HEK293 (cell line): ENCODE results near the gene CYTH3.
"Not testable (repeated sequence)": the region's sequence is repeated elsewhere in the genome, so short reads cannot be mapped to it uniquely, and the experiment has no call there.

ENCODE experiments used
- CTCF ChIA-PET: fragments of 350-600 bp; formaldehyde crosslinking; extraction: SDS; loops from one replicate; lab custom pipeline; 2021; ENCODE audit warnings: antibody characterized with exemption; lab: Yijun Ruan, JAX
- POLR2A ChIA-PET: fragments of 300-600 bp; formaldehyde crosslinking; extraction: SDS; loops from one replicate; lab custom pipeline; 2020; ENCODE audit warnings: antibody characterized with exemption, inconsistent platforms; lab: Yijun Ruan, JAX
- H3K27ac ChIP-seq: fragments of 200-500 bp; sonication (Bioruptor generic); 2 replicates; pipeline ENCODE4 v1.5.1; 2014; ENCODE audit warnings: low read depth, low read length, control low read depth, inconsistent platforms; ENCODE audit errors: extremely low read depth
- H3K36me3 ChIP-seq, 2 experiments: fragments of 200-500 bp in 1 of 2; sonication (Bioruptor generic) in 1 of 2; 1 replicate in 1 of 2; 2 replicates in 1 of 2; pipeline ENCODE4 v1.5.1; 2014 to 2017; ENCODE audit warnings: inconsistent platforms in 2 of 2, low read length in 2 of 2; ENCODE audit not compliant: control insufficient read depth in 2 of 2, insufficient read depth in 1 of 2
- H3K4me1 ChIP-seq: fragments of 200-500 bp; sonication (Bioruptor generic); 2 replicates; pipeline ENCODE4 v1.5.1; 2014; ENCODE audit warnings: mild to moderate bottlenecking, low read length, inconsistent platforms; ENCODE audit not compliant: control insufficient read depth, insufficient read depth
- H3K4me3 ChIP-seq: 2 replicates; pipeline ENCODE4 v1.5.1; 2011; ENCODE audit warnings: low read depth, mild to moderate bottlenecking, control low read depth, low read length, moderate library complexity
- H3K9me3 ChIP-seq: fragments of 200-500 bp; sonication (Bioruptor generic); 2 replicates; pipeline ENCODE4 v1.5.1; 2014; ENCODE audit warnings: low read depth, low read length, inconsistent platforms; ENCODE audit not compliant: control insufficient read depth, insufficient read depth
- HOXC10 ChIP-seq: sonication (generic); formaldehyde crosslinking; IDR thresholded peaks from 2 replicates; pipeline ENCODE4 v1.8.1; 2023; ENCODE audit warnings: mild to moderate bottlenecking, missing genetic modification reagents
- PRDM2 ChIP-seq: fragments of 450-650 bp; formaldehyde crosslinking; IDR thresholded peaks from 2 replicates; pipeline ENCODE4 v1.5.1; 2016; ENCODE audit warnings: missing biosample characterization, missing genetic modification characterization, borderline replicate concordance
- TCF7L2 ChIP-seq: IDR thresholded peaks from 2 replicates; pipeline ENCODE4 v1.6.1; 2011; ENCODE audit warnings: low read depth, mild to moderate bottlenecking, inconsistent platforms, low read length, moderate library complexity, borderline replicate concordance
- ZBTB10 ChIP-seq: fragments of 450-650 bp; formaldehyde crosslinking; IDR thresholded peaks from 2 replicates; pipeline ENCODE4 v1.5.1; 2016; ENCODE audit warnings: missing biosample characterization, missing genetic modification characterization
- ZIC2 ChIP-seq: fragments of 450-650 bp; formaldehyde crosslinking; IDR thresholded peaks from 2 replicates; pipeline ENCODE4 v1.5.1; 2016; ENCODE audit warnings: missing biosample characterization, missing genetic modification characterization
- ZNF211 ChIP-seq: fragments of 450-650 bp; formaldehyde crosslinking; IDR thresholded peaks from 2 replicates; pipeline ENCODE4 v1.5.1; 2016; ENCODE audit warnings: low read depth, missing biosample characterization, missing genetic modification characterization
- ZNF280C ChIP-seq: fragments of 450-650 bp; formaldehyde crosslinking; IDR thresholded peaks from 2 replicates; pipeline ENCODE4 v1.5.1; 2016; ENCODE audit warnings: missing biosample characterization, missing genetic modification characterization
- ZNF292 ChIP-seq: fragments of 450-650 bp; formaldehyde crosslinking; IDR thresholded peaks from 2 replicates; pipeline ENCODE4 v1.5.1; 2016; ENCODE audit warnings: low read depth, missing biosample characterization, missing genetic modification characterization, borderline replicate concordance
- ZNF302 ChIP-seq: fragments of 450-650 bp; formaldehyde crosslinking; IDR thresholded peaks from 2 replicates; pipeline ENCODE4 v1.5.1; 2016; ENCODE audit warnings: missing biosample characterization, missing genetic modification characterization, low read depth
- ZNF311 ChIP-seq: fragments of 450-650 bp; formaldehyde crosslinking; IDR thresholded peaks from 2 replicates; pipeline ENCODE4 v1.5.1; 2017; ENCODE audit warnings: missing biosample characterization, missing genetic modification characterization, borderline replicate concordance
- ZNF335 ChIP-seq: fragments of 450-650 bp; formaldehyde crosslinking; conservative IDR thresholded peaks from 2 replicates; pipeline ENCODE4 v1.5.1; 2016; ENCODE audit warnings: missing biosample characterization, missing genetic modification characterization
- ZNF341 ChIP-seq: fragments of 450-650 bp; formaldehyde crosslinking; IDR thresholded peaks from 2 replicates; pipeline ENCODE4; 2016; ENCODE audit warnings: low read depth, missing biosample characterization, missing genetic modification characterization
- ZNF610 ChIP-seq: fragments of 450-650 bp; formaldehyde crosslinking; IDR thresholded peaks from 2 replicates; pipeline ENCODE4 v1.5.1; 2016; ENCODE audit warnings: missing biosample characterization, missing genetic modification characterization, borderline replicate concordance
- ZNF645 ChIP-seq: fragments of 450-650 bp; formaldehyde crosslinking; IDR thresholded peaks from 2 replicates; pipeline ENCODE4; 2016; ENCODE audit warnings: missing biosample characterization, missing genetic modification characterization
- ZNF791 ChIP-seq: fragments of 450-650 bp; formaldehyde crosslinking; IDR thresholded peaks from 2 replicates; pipeline ENCODE4 v1.5.1; 2016; ENCODE audit warnings: missing biosample characterization, missing genetic modification characterization

The CYTH3 gene

GRCh38 chr7:6153646-6154541 lies 118.5 kb downstream of the CYTH3 start (continued):
- TF ChIP-seq ZBTB10 = no peak
- no peak for TF ChIP-seq ZNF645 (tag by site-specific recombination)

- H3K27ac ChIP-seq = no peak overlapping the region
- H3K4me3 ChIP-seq = no peak overlapping the region
- peaks cover 39 to 95% of the 10 kb centered on the region in 2 experiments for H3K36me3 ChIP-seq
- CTCF ChIA-PET = interaction anchor here (1.5 to 1.8 kb wide), 2 partner anchors 8 to 96 kb away, joined by 4 to 8 read pairs; no protein-coding TSS in a partner anchor
- no peak for TF ChIP-seq ZIC2 (tag by site-specific recombination)
- TF ChIP-seq PRDM2 (tag by site-specific recombination) = no peak
- no peak for TF ChIP-seq ZNF610
- TF ChIP-seq ZNF292 (tag by site-specific recombination) = no peak
- no peak for TF ChIP-seq ZNF311 (tag by site-specific recombination)
- TF ChIP-seq ZNF302 (tag by site-specific recombination) = no peak
- TF ChIP-seq ZNF211 (tag by site-specific recombination) = no peak
- TF ChIP-seq ZNF791 = no peak
- no peak for TF ChIP-seq TCF7L2
- no peak for TF ChIP-seq ZNF341
- TF ChIP-seq ZNF280C = no peak
- no peak for TF ChIP-seq HOXC10 (CRISPR knock-in tag)
- no peak for TF ChIP-seq ZNF335 (tag by site-specific recombination)
- POLR2A ChIA-PET = interaction anchor here (0.8 kb wide), 1 partner anchor 20 kb away, joined by 3 read pairs; no protein-coding TSS in a partner anchor
- no peaks in the 10 kb centered on the region for H3K4me1 ChIP-seq
- no peaks in the 10 kb centered on the region for H3K9me3 ChIP-seq
These were observed 120.3 kb downstream of the CYTH3 start for GRCh38 chr7:6151994-6152735.

GRCh38 chr7:6151527-6151926 lies 120.9 kb downstream of the CYTH3 start:
- H3K4me3 ChIP-seq, H3K9me3 ChIP-seq, H3K4me1 ChIP-seq, H3K27ac ChIP-seq: not testable (repeated sequence)
- peaks cover 38 to 94% of the 10 kb centered on the region in 2 experiments for H3K36me3 ChIP-seq
- POLR2A ChIA-PET = interaction anchor here (0.8 kb wide), 1 partner anchor 21 kb away, joined by 3 read pairs; no protein-coding TSS in a partner anchor
- CTCF ChIA-PET = interaction anchor here (0.6 to 1.8 kb wide), 3 partner anchors 9 to 253 kb away, joined by 3 to 8 read pairs (median 4); partner anchors contain the start of gene CCZ1
